Colonic mucosa (tissue), 4 donors: ENCODE data around the gene VWA1. TPM values are rescaled to one million over a fixed set of nuclear protein-coding genes. Genes with fewer than 3 reads are reported as not detected.

Experiments
- DNase-seq: peaks from one replicate; pipeline ENCODE4 v3.0.0-alpha.2; 2020
- H3K27ac ChIP-seq: fragments of 200-600 bp; one replicate; pipeline ENCODE4 v1.8.0; 2021
- H3K27me3 ChIP-seq: fragments of 200-600 bp; one replicate; pipeline ENCODE4 v1.8.0; 2021
- H3K36me3 ChIP-seq: fragments of 200-600 bp; one replicate; pipeline ENCODE4 v1.8.0; 2021
- H3K4me1 ChIP-seq: fragments of 200-600 bp; one replicate; pipeline ENCODE4 v1.8.0; 2021; ENCODE audit warnings: mild to moderate bottlenecking
- H3K4me3 ChIP-seq: fragments of 200-600 bp; one replicate; pipeline ENCODE4 v1.8.0; 2021
- H3K9ac ChIP-seq, 2 donors: one replicate each; pipeline ENCODE4 v1.7.0; 2013; ENCODE audit warnings: control low read depth in 2 of 2, low read depth in 2 of 2, low read length in 2 of 2
- H3K9me3 ChIP-seq: fragments of 200-600 bp; one replicate; pipeline ENCODE4 v1.8.0; 2021
- CTCF ChIP-seq: fragments of 200-600 bp; IDR thresholded peaks from one replicate; pipeline ENCODE4 v1.8.0; 2022; ENCODE audit warnings: antibody characterized with exemption, mild to moderate bottlenecking
- intact Hi-C: fragments of 100-400 bp; cut with DNase I; formaldehyde crosslinking; loops from one replicate; pipeline ENCODE4 v1.14.1; 2022
- total RNA-seq, 2 donors: library from RNA; stranded (reverse); fragmentation: NEBNext Ultra II Directional in 1 of 2; extraction: Animal tissue kit (Norgen Biotek cat#: 25700) in 1 of 2; gene quantifications; one replicate each; pipeline ENCODE4 v1.2.1, GENCODE V29; 2021
- donor health status: healthy.
- donor health status: DM: no; HTN: no; CAD: no.
- donor health status: DM: no; HTN: no; CAD: no.

The VWA1 gene
- total RNA-seq, 2 donors from 2014 or later: 43.5 to 74.0 TPM

- H3K4me1 ChIP-seq: no peaks in the 10 kb centered on the region
Measured at GRCh38 chr1:1489861-1490260, 54.4 kb downstream of the VWA1 start.

GRCh38 chr1:1490633-1491230 lies 55.2 kb downstream of the VWA1 start:
- Histone ChIP-seq H3K4me1 (no peaks in the 10 kb centered on the region), H3K9ac (no peak overlapping the region), H3K9me3 (no peaks in the 10 kb centered on the region), H3K27ac (no peak overlapping the region), H3K4me3 (no peak overlapping the region), H3K36me3 (peaks cover 8% of the 10 kb centered on the region), H3K27me3 (no peaks in the 10 kb centered on the region)
- intact Hi-C loops: no loop called here
- DNase-seq: no peak
- TF ChIP-seq CTCF: no peak

More at GRCh38 chr1:1489861-1490260, 54.4 kb downstream of the VWA1 start:
- intact Hi-C loops: no loop called here
- no peak for TF ChIP-seq CTCF
- H3K36me3 ChIP-seq: peaks cover 8% of the 10 kb centered on the region
- H3K27ac ChIP-seq: no peak overlapping the region
- H3K9me3 ChIP-seq: no peaks in the 10 kb centered on the region
- H3K4me3 ChIP-seq: no peak overlapping the region
- no peak for DNase-seq
- no peak overlapping the region for H3K9ac ChIP-seq
- no peaks in the 10 kb centered on the region for H3K27me3 ChIP-seq

- no peak for DNase-seq
- Histone ChIP-seq H3K4me1 (no peaks in the 10 kb centered on the region), H3K27ac (no peak overlapping the region), H3K27me3 (no peaks in the 10 kb centered on the region), H3K36me3 (peaks cover 8% of the 10 kb centered on the region), H3K9ac (no peak overlapping the region), H3K9me3 (no peaks in the 10 kb centered on the region), H3K4me3 (no peak overlapping the region)
- TF ChIP-seq CTCF: no peak
- intact Hi-C loops: no loop called here
Measured at GRCh38 chr1:1491601-1492000, 56.1 kb downstream of the VWA1 start.

Other genes with a start within 250 kb of the VWA1 start
- gene TNFRSF18, start 229.1 kb upstream of the VWA1 start, total RNA-seq: 1 to 10 TPM in 1 of 2 donors, under 1 TPM in 1; 0.61 to 1.7 TPM
- 1 to 10 TPM; 1.2 to 2.3 TPM for gene TNFRSF4, start 221.5 kb upstream of the VWA1 start, total RNA-seq
- gene SDF4, start 203.7 kb upstream of the VWA1 start, total RNA-seq: 100 to 1,000 TPM; 202 to 325 TPM
- 10 to 100 TPM in 1 of 2 donors, 1 to 10 TPM in 1; 8.0 to 12.0 TPM for gene B3GALT6, start 203.5 kb upstream of the VWA1 start, total RNA-seq
- 10 to 100 TPM; 21.3 to 34.2 TPM for gene C1QTNF12, start 189.0 kb upstream of the VWA1 start, total RNA-seq
- gene UBE2J2, start 161.8 kb upstream of the VWA1 start, total RNA-seq: 10 to 100 TPM; 43.1 to 83.3 TPM
- 1 to 10 TPM; 1.1 to 2.2 TPM for gene SCNN1D, start 155.3 kb upstream of the VWA1 start, total RNA-seq
- gene ACAP3, start 127.8 kb upstream of the VWA1 start, total RNA-seq: 10 to 100 TPM; 34.1 to 68.1 TPM
- gene PUSL1, start 127.1 kb upstream of the VWA1 start, total RNA-seq: 10 to 100 TPM; 14.3 to 35.8 TPM
- gene INTS11, start 111.0 kb upstream of the VWA1 start, total RNA-seq: 100 to 1,000 TPM in 1 of 2 donors, 10 to 100 TPM in 1; 70.6 to 126 TPM
- gene CPTP, start 110.9 kb upstream of the VWA1 start, total RNA-seq: 10 to 100 TPM; 45.4 to 60.2 TPM
- gene TAS1R3, start 104.4 kb upstream of the VWA1 start, total RNA-seq: under 1 TPM; 0.24 to 0.57 TPM
- 10 to 100 TPM; 49.9 to 71.3 TPM for gene DVL1, start 86.3 kb upstream of the VWA1 start, total RNA-seq
- 10 to 100 TPM in 1 of 2 donors, 1 to 10 TPM in 1; 5.9 to 14.0 TPM for gene MXRA8, start 77.1 kb upstream of the VWA1 start, total RNA-seq
- 100 to 1,000 TPM; 179 to 332 TPM for gene AURKAIP1, start 60.5 kb upstream of the VWA1 start, total RNA-seq
- gene CCNL2, start 36.4 kb upstream of the VWA1 start, total RNA-seq: 100 to 1,000 TPM in 1 of 2 donors, 10 to 100 TPM in 1; 92.3 to 104 TPM
- gene MRPL20, start 28.4 kb upstream of the VWA1 start, total RNA-seq: 100 to 1,000 TPM in 1 of 2 donors, 10 to 100 TPM in 1; 88.1 to 143 TPM
- 1 to 10 TPM in 1 of 2 donors, under 1 TPM in 1; 0.57 to 2.0 TPM for gene ANKRD65, start 14.4 kb upstream of the VWA1 start, total RNA-seq
- gene ATAD3C, start 14.0 kb downstream of the VWA1 start, total RNA-seq: under 1 TPM; 0.16 to 0.64 TPM
- gene ATAD3B, start 36.1 kb downstream of the VWA1 start, total RNA-seq: 10 to 100 TPM; 16.6 to 62.9 TPM
- gene ATAD3A, start 76.5 kb downstream of the VWA1 start, total RNA-seq: 10 to 100 TPM; 19.6 to 74.0 TPM
- gene TMEM240, start 104.9 kb downstream of the VWA1 start, total RNA-seq: under 1 TPM; 0.77 to 0.91 TPM
- 100 to 1,000 TPM; 120 to 175 TPM for gene SSU72, start 139.2 kb downstream of the VWA1 start, total RNA-seq
- gene FNDC10, start 164.4 kb downstream of the VWA1 start, total RNA-seq: 1 to 10 TPM; 2.9 to 4.2 TPM
- 100 to 1,000 TPM in 1 of 2 donors, 10 to 100 TPM in 1; 57.0 to 121 TPM for gene MIB2, start 179.8 kb downstream of the VWA1 start, total RNA-seq
- gene MMP23B, start 196.5 kb downstream of the VWA1 start, total RNA-seq: 1 to 10 TPM; 3.0 to 5.8 TPM
- gene CDK11B, start 223.3 kb downstream of the VWA1 start, total RNA-seq: 10 to 100 TPM; 31.8 to 44.7 TPM